Fibroblast of skin of left quadriceps (primary cell): Measurements from ENCODE around the gene CCDC144A.
"Not testable (repeated sequence)": the region's sequence is repeated elsewhere in the genome, so short reads cannot be mapped to it uniquely, and the experiment has no call there.

ENCODE experiments used
- DNase-seq, 2 experiments: peaks; one replicate each; pipeline ENCODE4 v3.0.0-alpha.2; 2013; ENCODE audit warnings: low read depth in 2 of 2

The CCDC144A gene

GRCh38 chr17:16689731-16690281 lies at the start of gene CCDC144A:
CCDC144A (plus strand) TSS chr17:16690241; CDS start chr17:16690401, 160 bp downstream.
- not testable (repeated sequence) for DNase-seq

- no peak for DNase-seq
Observed at GRCh38 chr17:16649585-16649984, 40.5 kb upstream of the CCDC144A start.

DNA sequence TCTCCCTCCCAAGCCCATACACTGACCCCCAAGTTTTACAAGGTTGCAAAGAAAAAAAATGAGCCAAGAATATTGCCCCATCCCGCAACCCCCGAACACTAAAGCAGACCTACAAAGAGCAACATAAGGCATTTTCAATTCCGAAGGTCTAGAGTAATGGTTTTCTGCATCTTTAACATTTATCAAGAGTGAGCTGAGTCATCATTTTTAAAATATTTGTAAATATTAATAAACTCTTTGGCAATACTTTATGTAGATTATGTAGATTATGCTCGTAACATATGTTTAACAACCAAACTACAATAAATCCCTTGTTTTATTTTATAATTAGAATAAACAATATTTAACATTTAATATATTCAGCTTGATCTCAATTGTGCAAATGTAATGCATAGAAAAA lies 37.8 kb upstream of the CCDC144A start:
- no peak for DNase-seq

DNA sequence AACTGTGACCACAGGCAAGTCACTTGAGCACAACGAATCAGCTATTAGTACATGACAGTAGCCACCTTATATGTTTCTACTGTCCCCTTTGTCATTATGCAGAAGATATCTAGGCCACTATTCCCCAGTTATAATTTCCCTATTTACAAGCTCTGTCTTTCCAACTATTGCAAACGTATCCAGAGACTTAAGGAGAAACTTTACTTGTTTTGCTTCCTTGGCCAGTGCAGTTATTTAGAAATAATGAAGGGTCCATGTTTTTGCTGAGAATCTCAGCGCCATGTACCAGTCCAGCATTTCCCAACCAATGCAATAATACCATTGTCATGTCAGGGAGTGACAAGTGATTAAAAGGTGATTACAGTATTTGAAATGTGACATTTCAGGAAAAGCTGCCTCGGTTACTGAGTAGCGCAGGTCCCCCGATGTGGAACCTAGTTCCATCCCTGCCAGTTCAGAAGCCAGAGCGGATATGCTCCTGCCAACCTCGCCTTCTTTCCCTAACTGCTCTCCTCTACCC lies 37.1 kb upstream of the CCDC144A start:
- no peak for DNase-seq

DNA sequence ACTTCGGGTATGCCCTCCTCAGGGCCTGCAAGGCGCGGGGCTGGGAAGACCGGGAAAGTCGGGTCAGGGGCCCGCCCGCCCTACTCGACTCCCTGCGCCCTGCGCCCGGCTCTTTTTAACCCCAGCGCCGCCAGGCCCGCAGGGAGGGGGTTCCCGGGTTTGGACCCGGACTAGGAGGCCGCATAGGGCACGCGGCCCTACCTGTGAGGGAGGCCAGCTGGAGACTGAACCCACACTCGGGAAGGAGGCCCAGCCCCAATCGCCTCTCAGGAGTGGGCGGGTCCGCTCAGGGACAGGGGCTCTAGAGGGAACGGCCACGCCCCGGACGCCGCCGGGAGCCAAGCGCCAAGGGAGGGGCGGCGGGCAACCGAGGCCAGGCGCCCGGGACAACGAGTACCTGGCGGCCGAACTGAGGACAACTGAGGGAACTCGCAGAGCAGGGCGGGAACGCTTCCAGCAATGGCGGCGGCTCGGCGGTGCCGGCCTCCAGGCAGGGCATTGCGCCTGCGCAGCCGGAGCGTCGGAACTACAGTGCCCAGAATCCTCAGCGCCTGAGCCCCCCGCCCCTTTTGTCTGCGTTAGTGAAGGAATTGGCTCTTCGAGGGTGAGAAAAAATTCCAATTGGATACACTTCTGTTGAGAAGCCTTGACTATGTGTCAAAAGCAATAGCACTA lies 36.5 kb upstream of the CCDC144A start, which contains the start of gene ZNF624:
Gene ZNF624, minus strand, starts transcription at position 484 of the 675 bp plus-strand sequence.
- DNase-seq, result peak; percentile 78 to 81

DNA sequence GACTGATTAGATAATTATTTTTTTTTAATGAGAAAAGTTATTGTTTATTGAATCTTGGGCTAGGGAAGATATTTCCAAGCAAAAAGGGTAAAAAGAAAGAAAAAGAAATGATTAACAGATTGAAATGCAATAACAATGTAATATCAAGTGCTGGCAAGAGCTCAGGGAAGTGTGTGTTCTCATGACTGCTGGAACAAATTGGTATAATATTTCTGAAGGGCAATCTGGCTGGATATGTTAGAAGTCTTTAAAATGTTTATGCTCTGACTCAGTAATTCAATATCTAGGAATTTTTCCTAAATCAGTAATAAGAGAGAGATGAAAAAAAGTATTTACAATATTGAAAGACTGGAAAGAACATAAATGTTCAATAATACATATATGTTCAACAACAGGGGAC lies 28.8 kb upstream of the CCDC144A start:
- DNase-seq, result no peak

DNA sequence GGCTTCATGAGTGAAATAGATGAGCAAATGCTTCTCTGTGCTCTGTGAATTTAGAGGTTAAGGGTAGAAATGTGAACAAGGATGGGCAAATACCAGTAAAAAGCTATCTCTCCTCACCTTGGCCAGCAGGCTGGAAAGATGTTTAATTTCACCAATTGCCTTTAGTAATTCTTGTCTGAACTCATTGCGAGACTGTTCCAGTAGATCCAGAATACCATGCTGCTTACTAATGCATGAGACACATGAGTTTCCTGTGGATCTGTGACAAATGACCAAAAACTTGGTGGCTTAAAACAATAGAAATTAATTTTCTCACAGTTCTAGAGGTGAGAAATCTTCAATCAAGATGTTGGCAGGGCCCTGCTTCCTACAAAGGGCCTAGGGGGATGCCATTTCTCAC lies 27.1 kb upstream of the CCDC144A start:
- no peak for DNase-seq

GRCh38 chr17:16666553-16666906 lies 23.5 kb upstream of the CCDC144A start:
- DNase-seq, result not testable (repeated sequence)

GRCh38 chr17:16666907-16667636 lies 23.0 kb upstream of the CCDC144A start:
- DNase-seq, result not testable (repeated sequence)

DNA sequence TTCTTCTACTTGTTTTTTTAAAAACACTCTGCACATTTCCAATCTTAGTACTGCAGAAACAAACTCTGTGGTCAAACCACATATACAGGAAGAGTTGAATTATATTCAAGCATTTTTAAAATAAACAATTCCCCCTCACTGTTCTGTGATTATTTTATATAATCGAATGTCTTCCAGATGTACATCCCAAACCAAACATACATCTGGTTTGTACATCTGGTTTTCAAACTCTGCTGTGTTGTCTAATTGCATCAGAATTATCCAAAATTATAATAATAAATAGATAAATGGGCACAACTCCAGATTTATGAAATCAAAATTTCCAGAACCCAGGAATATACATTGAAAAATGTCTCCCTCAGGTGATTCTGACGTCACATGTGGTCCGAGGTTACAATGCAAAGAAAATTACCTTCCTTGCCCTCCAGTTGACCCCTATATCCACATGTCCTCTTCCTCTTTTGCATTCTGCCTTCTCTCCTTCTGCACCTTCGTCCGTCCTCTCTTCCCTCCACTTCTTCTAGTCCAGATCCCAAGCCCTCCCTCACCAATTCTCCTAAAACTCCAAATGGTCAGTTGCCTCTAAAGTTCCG lies 13.3 kb upstream of the CCDC144A start:
- DNase-seq, result peak; percentile 23 to 24

DNA sequence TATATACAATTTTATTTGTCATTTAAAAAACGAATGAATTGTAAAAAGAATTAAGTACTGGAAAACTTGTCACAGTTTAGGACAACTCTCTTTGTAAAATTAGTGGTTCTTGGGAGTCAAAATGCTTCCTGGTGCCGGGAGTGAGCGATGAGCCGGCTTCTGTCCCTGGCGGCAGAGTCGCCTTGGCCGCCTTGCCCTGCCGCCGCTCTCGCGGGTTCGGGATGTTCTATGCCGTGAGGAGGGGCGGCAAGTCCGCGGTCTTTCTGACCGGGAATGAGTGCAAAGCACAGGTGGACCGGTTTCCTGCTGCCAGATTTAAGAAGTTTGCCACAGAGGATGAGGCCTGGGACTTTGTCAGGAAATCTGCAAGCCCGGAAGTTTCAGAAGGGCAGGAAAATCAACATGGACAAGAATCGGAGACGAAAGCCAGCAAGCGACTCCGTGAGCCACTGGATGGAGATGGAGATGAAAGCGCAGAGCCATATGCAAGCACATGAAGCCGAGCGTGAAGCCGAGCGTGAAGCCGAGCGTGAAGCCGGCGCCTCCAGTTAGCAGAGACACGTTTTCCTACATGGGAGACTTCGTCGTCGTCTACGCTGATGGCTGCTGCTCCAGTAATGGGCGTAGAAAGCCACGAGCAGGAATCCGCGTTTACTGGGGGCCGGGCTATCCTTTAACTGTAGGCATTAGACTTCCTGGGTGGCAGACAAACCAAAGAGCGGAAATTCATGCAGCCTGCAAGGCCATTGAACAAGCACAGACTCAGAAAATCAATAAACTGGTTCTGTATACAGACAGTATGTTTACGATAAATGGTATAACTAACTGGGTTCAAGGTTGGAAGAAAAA lies 6.5 kb upstream of the CCDC144A start:
- DNase-seq, result not testable (repeated sequence)

DNA sequence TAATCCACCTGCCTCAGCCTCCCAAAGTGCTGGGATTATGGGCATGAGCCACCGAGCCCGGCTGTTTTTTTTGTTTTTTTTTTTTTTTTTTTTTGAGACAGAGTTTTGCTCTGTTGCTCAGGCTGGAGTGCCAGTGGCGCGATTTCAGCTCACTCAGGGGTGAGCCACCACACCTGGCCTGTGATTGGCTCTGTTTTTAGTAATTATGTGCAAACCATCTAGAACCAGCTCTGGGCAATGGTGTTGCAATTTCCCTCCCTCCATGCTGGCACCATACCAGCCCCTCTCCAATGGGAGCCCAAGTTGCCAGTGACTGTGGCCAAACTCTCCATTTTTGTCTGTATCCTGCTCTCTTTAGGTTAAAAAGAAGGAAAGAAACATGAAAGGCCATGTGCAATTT lies 4.0 kb upstream of the CCDC144A start:
- DNase-seq, result not testable (repeated sequence)

DNA sequence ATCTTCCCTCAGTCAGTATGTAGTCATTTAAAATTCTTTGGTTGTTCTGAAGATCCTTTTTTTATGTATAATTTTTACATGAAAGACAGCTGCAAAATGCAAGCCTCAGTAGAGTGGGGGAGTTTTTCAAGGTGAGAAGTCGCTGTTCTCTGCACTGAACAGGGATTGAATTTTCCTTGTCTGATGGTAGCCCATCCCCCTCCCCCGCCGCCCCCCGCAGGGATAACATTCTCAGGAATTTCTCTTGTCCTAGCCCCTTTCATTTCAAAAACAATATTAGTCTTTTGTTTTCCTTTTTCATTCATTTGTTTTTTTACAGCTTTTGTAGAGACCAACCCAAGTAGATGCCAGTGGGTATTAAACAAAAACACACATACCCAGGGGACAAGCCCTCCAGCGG lies 2.9 kb upstream of the CCDC144A start:
- not testable (repeated sequence) for DNase-seq

- DNase-seq, result not testable (repeated sequence)
Observed at GRCh38 chr17:16690447-16690846, 406 bp downstream of the CCDC144A start.

GRCh38 chr17:16697603-16698002 lies 7.6 kb downstream of the CCDC144A start:
- DNase-seq, result not testable (repeated sequence)

GRCh38 chr17:16745492-16746203 lies 55.6 kb downstream of the CCDC144A start:
- DNase-seq, result not testable (repeated sequence)

- DNase-seq, result not testable (repeated sequence)
Observed at GRCh38 chr17:16746571-16746970, 56.5 kb downstream of the CCDC144A start.

DNA sequence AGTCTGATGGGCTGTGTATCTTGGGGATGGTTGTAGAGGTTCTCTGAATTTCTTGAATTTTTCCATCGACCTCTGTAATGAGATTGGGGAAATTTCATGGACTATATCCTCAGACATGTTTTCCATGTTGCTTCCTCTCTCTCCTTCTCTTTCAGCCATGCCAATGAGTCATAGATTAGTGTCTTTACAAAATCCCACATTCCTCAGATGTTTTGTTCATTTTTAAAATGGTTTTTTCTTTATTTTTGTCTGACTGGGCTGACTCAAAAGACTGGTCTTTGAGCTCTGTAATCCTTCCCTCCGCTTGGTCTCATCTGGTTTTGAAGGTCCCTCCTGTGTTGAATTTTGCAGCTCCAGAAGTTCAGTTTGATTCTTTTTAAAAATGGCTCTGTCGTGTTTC lies 60.5 kb downstream of the CCDC144A start:
- DNase-seq, result not testable (repeated sequence)

GRCh38 chr17:16751224-16751923 lies 61.3 kb downstream of the CCDC144A start:
- DNase-seq, result not testable (repeated sequence)

DNA sequence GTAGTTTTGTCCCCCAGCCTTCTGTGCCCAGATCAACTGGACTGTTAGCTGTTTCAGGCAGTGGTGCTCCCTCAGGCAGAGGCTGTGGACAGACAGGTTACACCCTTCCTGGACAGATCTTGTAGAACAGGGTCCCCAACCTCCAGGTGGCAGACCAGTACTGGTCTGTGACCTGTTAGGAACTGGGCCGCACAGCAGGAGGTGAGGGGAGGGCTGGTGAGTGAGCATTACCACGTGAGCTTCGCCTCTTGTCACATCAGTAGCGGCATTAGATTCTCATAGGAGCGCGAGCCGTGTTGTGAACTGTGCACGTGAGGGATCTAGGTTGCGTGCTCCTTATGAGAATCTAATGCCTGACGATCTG lies 61.9 kb downstream of the CCDC144A start:
- DNase-seq, result not testable (repeated sequence)
